K562 (cell line): Measurements from ENCODE around the gene TEX101. TPM values are rescaled to one million over a fixed set of nuclear protein-coding genes. Genes with fewer than 3 reads are reported as not detected.

Source experiments
- ATAC-seq: fragments of 200-7000 bp; cut with Tn5 transposase; 3 replicates; pipeline ENCODE4 v1.9.1; 2020; ENCODE audit warnings: moderate library complexity
- BruUV-seq: library from RNA; stranded (reverse); fragments of 400-500 nt; replicated peaks from 2 replicates; lab custom pipeline; 2021; lab: Mats Ljungman, UMichigan
- CTCF ChIA-PET: fragments of 300-600 bp; formaldehyde crosslinking; extraction: SDS; loops from one replicate; lab custom pipeline; 2021; ENCODE audit warnings: low intra/inter-chr PET ratio; lab: Yijun Ruan, JAX
- POLR2A ChIA-PET: fragments of 300-600, 350-650 bp; sonication (Branson Sonifier 250); formaldehyde crosslinking; extraction: SDS; loops from one replicate; lab custom pipeline; 2021; ENCODE audit warnings: antibody characterized with exemption, inconsistent platforms; lab: Yijun Ruan, JAX
- DNase-seq, 4 experiments: peaks; one replicate each; pipeline versions ENCODE4 v3.0.0 to v3.0.0-alpha.2; 2011 to 2018; ENCODE audit warnings: low spot score in 3 of 4, mixed read lengths in 3 of 4; ENCODE audit errors: extremely low read depth in 1 of 4
- FAIRE-seq: peaks from 2 replicates; lab custom pipeline; 2011; peaks lifted over from hg19 to GRCh38; lab: Jason Lieb, UNC
- H2AFZ ChIP-seq: 2 replicates; pipeline ENCODE4 v1.6.0; 2011; ENCODE audit warnings: low read depth, low read length, control low read depth, inconsistent platforms
- H3K27ac ChIP-seq: fragments of 200-600 bp; 3 replicates; pipeline ENCODE4 v1.8.0; 2011; ENCODE audit warnings: low read depth, mild to moderate bottlenecking, control low read depth, inconsistent platforms, low read length, moderate library complexity, mixed read lengths; ENCODE audit errors: extremely low read depth
- H3K27me3 ChIP-seq, 2 experiments: fragments of 300-600 bp in 1 of 2; 2 replicates in 1 of 2; 3 replicates in 1 of 2; pipeline versions ENCODE4 v1.6.0 to v1.8.0; 2011; ENCODE audit warnings: inconsistent platforms in 2 of 2, low read length in 2 of 2, mild to moderate bottlenecking in 1 of 2, mixed read lengths in 1 of 2, moderate library complexity in 1 of 2; ENCODE audit not compliant: control insufficient read depth in 2 of 2, insufficient read depth in 2 of 2
- H3K36me3 ChIP-seq: fragments of 300-600 bp; 3 replicates; pipeline ENCODE4 v1.8.0; 2011; ENCODE audit warnings: mild to moderate bottlenecking, low read length, inconsistent platforms; ENCODE audit not compliant: control insufficient read depth, insufficient read depth
- H3K4me1 ChIP-seq, 2 experiments: fragments of 200-600 bp in 1 of 2; replicated peaks in 1 of 2; 2 replicates in 1 of 2; 3 replicates in 1 of 2; pipeline versions ENCODE4 v1.5.1 to v1.8.0; 2011; ENCODE audit warnings: inconsistent platforms in 2 of 2, low read length in 2 of 2, mild to moderate bottlenecking in 1 of 2, mixed read lengths in 1 of 2, moderate library complexity in 1 of 2; ENCODE audit not compliant: control insufficient read depth in 2 of 2, insufficient read depth in 2 of 2
- H3K4me2 ChIP-seq: 2 replicates; pipeline ENCODE4 v1.6.1; 2011; ENCODE audit warnings: low read length, control low read depth, inconsistent platforms, mixed read lengths; ENCODE audit not compliant: insufficient read depth
- H3K4me3 ChIP-seq: fragments of 200-600 bp; sonication (generic), shearing (Covaris generic); 2 replicates; pipeline ENCODE4 v1.5.1; 2016; ENCODE audit warnings: control low read depth, inconsistent platforms
- H3K79me2 ChIP-seq: fragments of 200-600 bp; 3 replicates; pipeline ENCODE4 v1.8.0; 2011; ENCODE audit warnings: low read length, inconsistent platforms; ENCODE audit not compliant: control insufficient read depth, insufficient read depth
- H3K9ac ChIP-seq, 2 experiments: 2 replicates each; pipeline versions ENCODE4 v1.6.0 to v1.6.1; 2011; ENCODE audit warnings: low read depth in 2 of 2, low read length in 2 of 2, control low read depth in 1 of 2, inconsistent platforms in 1 of 2, mild to moderate bottlenecking in 1 of 2, mixed read lengths in 1 of 2; ENCODE audit not compliant: insufficient read depth in 1 of 2
- H3K9me1 ChIP-seq: one replicate; pipeline ENCODE4 v1.6.0; 2011; ENCODE audit warnings: inconsistent platforms, mild to moderate bottlenecking, low read length, moderate library complexity; ENCODE audit not compliant: control insufficient read depth, insufficient read depth
- H3K9me3 ChIP-seq: replicated peaks from 2 replicates; pipeline ENCODE4 v1.5.1; 2011; ENCODE audit warnings: low read depth, low read length, inconsistent platforms; ENCODE audit not compliant: control insufficient read depth, insufficient read depth
- H4K20me1 ChIP-seq: replicated peaks from 2 replicates; pipeline ENCODE4 v1.6.1; 2011; ENCODE audit warnings: low read length, inconsistent platforms, mixed read lengths; ENCODE audit not compliant: control insufficient read depth, insufficient read depth
- BCLAF1 ChIP-seq, 2 experiments: fragments of 450-650 bp in 1 of 2; IDR thresholded peaks; 2 replicates each; pipeline ENCODE4 v1.6.1; 2011 to 2017; ENCODE audit warnings: low read depth in 2 of 2, antibody characterized with exemption in 1 of 2, borderline replicate concordance in 1 of 2, low read length in 1 of 2, mild to moderate bottlenecking in 1 of 2, mixed read lengths in 1 of 2; ENCODE audit not compliant: control insufficient read depth in 1 of 2
- CBFA2T2 ChIP-seq: fragments of 450-650 bp; conservative IDR thresholded peaks from 2 replicates; pipeline ENCODE4 v1.6.1; 2017; ENCODE audit warnings: mild to moderate bottlenecking
- SMAD4 ChIP-seq: fragments of 250-450 bp; sonication (Bioruptor Pico); conservative IDR thresholded peaks from 2 replicates; pipeline ENCODE4 v1.8.0; 2021; ENCODE audit warnings: inconsistent platforms, mild to moderate bottlenecking, moderate library complexity
- YY1 ChIP-seq, 3 experiments: IDR thresholded peaks; 2 replicates each; pipeline ENCODE4 v1.6.1; 2011; ENCODE audit warnings: low read length in 2 of 3, mild to moderate bottlenecking in 2 of 3, moderate library complexity in 2 of 3, borderline replicate concordance in 1 of 3, control low read depth in 1 of 3, low read depth in 1 of 3; ENCODE audit not compliant: insufficient read depth in 3 of 3, insufficient replicate concordance in 2 of 3, control insufficient read depth in 1 of 3, insufficient read length in 1 of 3; ENCODE audit errors: extremely low read depth in 1 of 3
- ZNF133 ChIP-seq: fragments of 250-450 bp; sonication (Bioruptor Pico); IDR thresholded peaks from 2 replicates; pipeline ENCODE4 v1.4.0; 2020; ENCODE audit warnings: mild to moderate bottlenecking
- WGBS: fragments of 100-300 bp; shearing (Covaris generic); methylation state at CpG from one replicate; pipeline ENCODE4 v1.1.6; 2016; ENCODE audit warnings: low coverage, mixed read lengths; ENCODE audit not compliant: insufficient coverage; ENCODE audit errors: missing lambda C conversion rate; 5-methylcytosine and 5-hydroxymethylcytosine counted together
- in situ Hi-C: fragments of 300-500 bp; cut with MboI; formaldehyde crosslinking; loops from 4 replicates; pipeline ENCODE4 v1.15.0; 2018; ENCODE audit warnings: inconsistent platforms, mixed read lengths
- intact Hi-C: fragments of 100-400 bp; cut with micrococcal nuclease; formaldehyde crosslinking; loops from 2 replicates; pipeline ENCODE4 v1.14.2; 2022
- polyA plus RNA-seq, 8 experiments: library from polyadenylated mRNA; depleted of rRNA in 4 of 8; stranded (reverse) in 5 of 8; unstranded in 3 of 8; fragments of >200 nt; fragmentation: Nextera tagmentation in 2 of 8; fragmentation: Illumina TruSeq in 1 of 8; extraction: Ambion mirVana in 2 of 8; extraction: Trizol in 1 of 8; gene quantifications; 2 replicates each; pipeline versions ENCODE4 v1.2.1 to v1.2.3, GENCODE V29; 2011 to 2014; ENCODE audit warnings: inconsistent platforms in 1 of 8, missing spikeins in 1 of 8
- total RNA-seq, 7 experiments: library from RNA; depleted of rRNA in 6 of 7; stranded (reverse); fragments of >200 nt in 6 of 7; fragmentation: Illumina TruSeq in 2 of 7; extraction: Trizol in 2 of 7; gene quantifications; 2 replicates each; pipeline versions ENCODE4 v1.2.1 to v1.2.3, GENCODE V29; 2011 to 2021; ENCODE audit warnings: low replicate concordance in 1 of 7
- TF ChIP-seq, protein P1 (sequence below): fragments of 450-650 bp; IDR thresholded peaks from 2 replicates; pipeline ENCODE4 v1.6.1; 2016; ENCODE audit warnings: borderline replicate concordance
- TF ChIP-seq, protein P2 (sequence below): fragments of 250-450 bp; sonication (Bioruptor Pico); IDR thresholded peaks from 2 replicates; pipeline ENCODE4 v1.8.0; 2021; ENCODE audit warnings: moderate library complexity, mild to moderate bottlenecking, inconsistent platforms

The TEX101 gene
- total and polyA plus RNA-seq, 9 of the 15 experiments (the other 6 are each of a cell fraction or from before 2014, with no cell fraction given) = 0.10 to 0.36 (median 0.14) TPM; not detected in 6

GRCh38 chr19:43438291-43439031, 23.8 kb downstream of the TEX101 start (continued):
- TF ChIP-seq CBFA2T2 (peak; percentile 56), ZNF133 (CRISPR knock-in tag) (no peak)
- TF ChIP-seq, protein P1, sequence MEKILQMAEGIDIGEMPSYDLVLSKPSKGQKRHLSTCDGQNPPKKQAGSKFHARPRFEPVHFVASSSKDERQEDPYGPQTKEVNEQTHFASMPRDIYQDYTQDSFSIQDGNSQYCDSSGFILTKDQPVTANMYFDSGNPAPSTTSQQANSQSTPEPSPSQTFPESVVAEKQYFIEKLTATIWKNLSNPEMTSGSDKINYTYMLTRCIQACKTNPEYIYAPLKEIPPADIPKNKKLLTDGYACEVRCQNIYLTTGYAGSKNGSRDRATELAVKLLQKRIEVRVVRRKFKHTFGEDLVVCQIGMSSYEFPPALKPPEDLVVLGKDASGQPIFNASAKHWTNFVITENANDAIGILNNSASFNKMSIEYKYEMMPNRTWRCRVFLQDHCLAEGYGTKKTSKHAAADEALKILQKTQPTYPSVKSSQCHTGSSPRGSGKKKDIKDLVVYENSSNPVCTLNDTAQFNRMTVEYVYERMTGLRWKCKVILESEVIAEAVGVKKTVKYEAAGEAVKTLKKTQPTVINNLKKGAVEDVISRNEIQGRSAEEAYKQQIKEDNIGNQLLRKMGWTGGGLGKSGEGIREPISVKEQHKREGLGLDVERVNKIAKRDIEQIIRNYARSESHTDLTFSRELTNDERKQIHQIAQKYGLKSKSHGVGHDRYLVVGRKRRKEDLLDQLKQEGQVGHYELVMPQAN = no peak

DNA sequence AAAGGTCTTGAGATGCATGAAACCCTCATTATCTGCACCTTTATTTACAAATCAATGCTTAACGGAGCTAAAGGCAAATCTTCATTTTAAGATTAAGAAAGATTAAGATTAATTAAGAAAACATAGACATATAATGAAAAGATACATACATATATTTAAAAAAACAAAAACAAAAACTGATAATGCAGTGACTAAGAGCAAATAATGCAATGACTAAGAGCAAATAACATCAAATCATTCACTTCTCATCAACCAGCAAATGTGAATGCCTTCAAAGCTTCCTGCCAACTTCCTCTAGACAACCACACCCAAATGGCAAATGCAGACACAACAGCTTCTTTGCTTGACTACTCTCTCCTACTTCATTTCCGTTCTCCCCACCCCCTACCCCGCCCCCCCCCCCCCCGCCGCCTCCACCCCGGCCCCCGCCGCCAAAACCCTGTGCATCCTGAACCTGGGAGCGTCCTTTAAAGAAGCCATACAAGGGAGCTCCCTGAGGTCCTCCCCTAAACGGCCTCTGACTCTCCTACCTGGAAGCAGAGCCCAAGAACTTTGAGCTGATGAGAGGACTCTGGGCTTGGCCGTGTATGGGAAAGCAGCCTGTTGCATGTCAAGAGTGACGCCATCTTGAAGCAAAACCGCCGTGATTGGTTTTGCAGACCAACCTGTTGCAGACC, 24.5 kb downstream of the TEX101 start:
- no peak overlapping the region for H3K4me2 ChIP-seq
- intact Hi-C loops (no loop called here), in situ Hi-C loops (no loop called here)
- BruUV-seq = no TSS peak
- no peaks in the 10 kb centered on the region for H3K79me2 ChIP-seq
- H3K36me3 ChIP-seq = no peaks in the 10 kb centered on the region
- CTCF ChIA-PET = no interaction called here
- H3K27me3 ChIP-seq = peaks cover 0 to 4% of the 10 kb centered on the region in 2 experiments; a peak in 1 of 5 replicates
- no peaks in the 10 kb centered on the region; the same call in 1 of the 2 replicates for H3K9me3 ChIP-seq
- no peak overlapping the region for H2AFZ ChIP-seq
- peaks cover 0 to 3% of the 10 kb centered on the region in 2 experiments; a peak in 2 of 5 replicates for H3K4me1 ChIP-seq
- ATAC-seq (no peak), DNase-seq (no peak), FAIRE-seq (no peak)
- POLR2A ChIA-PET = interaction anchor here (0.9 to 2.1 kb wide), 2 partner anchors 15 to 81 kb away, joined by 3 to 6 read pairs; no protein-coding TSS in a partner anchor
- no peak overlapping the region for H3K27ac ChIP-seq
- no peak overlapping the region for H3K9ac ChIP-seq
- TF ChIP-seq YY1 (IDR thresholded peaks at IDR 0.05; ENCODE audit: borderline replicate concordance in 1 of 3, control insufficient read depth in 1 of 3, extremely low read depth in 1 of 3, insufficient read depth in 3 of 3, insufficient read length in 1 of 3, insufficient replicate concordance in 2 of 3, low read depth in 1 of 3, low read length in 2 of 3) (peak in 1 of 3 experiments; percentile 25), SMAD4 (CRISPR knock-in tag) (no peak), BCLAF1 (IDR thresholded peaks at IDR 0.05; ENCODE audit: borderline replicate concordance in 1 of 2, control insufficient read depth in 1 of 2, low read depth in 2 of 2, low read length in 1 of 2) (no peak)
- TF ChIP-seq, protein P2, sequence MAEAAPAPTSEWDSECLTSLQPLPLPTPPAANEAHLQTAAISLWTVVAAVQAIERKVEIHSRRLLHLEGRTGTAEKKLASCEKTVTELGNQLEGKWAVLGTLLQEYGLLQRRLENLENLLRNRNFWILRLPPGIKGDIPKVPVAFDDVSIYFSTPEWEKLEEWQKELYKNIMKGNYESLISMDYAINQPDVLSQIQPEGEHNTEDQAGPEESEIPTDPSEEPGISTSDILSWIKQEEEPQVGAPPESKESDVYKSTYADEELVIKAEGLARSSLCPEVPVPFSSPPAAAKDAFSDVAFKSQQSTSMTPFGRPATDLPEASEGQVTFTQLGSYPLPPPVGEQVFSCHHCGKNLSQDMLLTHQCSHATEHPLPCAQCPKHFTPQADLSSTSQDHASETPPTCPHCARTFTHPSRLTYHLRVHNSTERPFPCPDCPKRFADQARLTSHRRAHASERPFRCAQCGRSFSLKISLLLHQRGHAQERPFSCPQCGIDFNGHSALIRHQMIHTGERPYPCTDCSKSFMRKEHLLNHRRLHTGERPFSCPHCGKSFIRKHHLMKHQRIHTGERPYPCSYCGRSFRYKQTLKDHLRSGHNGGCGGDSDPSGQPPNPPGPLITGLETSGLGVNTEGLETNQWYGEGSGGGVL (CRISPR knock-in tag) = no peak
- no peak overlapping the region for H3K4me3 ChIP-seq
- H4K20me1 ChIP-seq = no peaks in the 10 kb centered on the region
- WGBS = 17% methylated on average over 7 of the region's 14 CpGs
- no peaks in the 10 kb centered on the region for H3K9me1 ChIP-seq
